NCI-H1436 (cell line): ENCODE results near the gene CPAMD8.
"Not testable (repeated sequence)": the region's sequence is repeated elsewhere in the genome, so short reads cannot be mapped to it uniquely, and the experiment has no call there.

ENCODE experiments used
- DNase-seq: peaks from one replicate; lab custom pipeline; 2025; lab: John Stamatoyannopoulos, UW

Gene CPAMD8

GRCh38 chr19:16946951-16947940, 79.4 kb downstream of the CPAMD8 start:
- DNase-seq: no peak

GRCh38 chr19:16945762-16946465, 80.7 kb downstream of the CPAMD8 start:
- DNase-seq: no peak

GRCh38 chr19:16945364-16945714, 81.3 kb downstream of the CPAMD8 start:
- no peak for DNase-seq

GRCh38 chr19:16944626-16945363, 81.8 kb downstream of the CPAMD8 start:
- no peak for DNase-seq

GRCh38 chr19:16943942-16944625, 82.5 kb downstream of the CPAMD8 start:
- no peak for DNase-seq

- DNase-seq: not testable (repeated sequence)
Observed at GRCh38 chr19:16943090-16943489, 83.5 kb downstream of the CPAMD8 start.

GRCh38 chr19:16942583-16942982, 84.0 kb downstream of the CPAMD8 start:
- DNase-seq: no peak

- DNase-seq: no peak
Observed at GRCh38 chr19:16940626-16941025, 86.0 kb downstream of the CPAMD8 start.

GRCh38 chr19:16940063-16940462, 86.5 kb downstream of the CPAMD8 start:
- not testable (repeated sequence) for DNase-seq

GRCh38 chr19:16938211-16938610, 88.4 kb downstream of the CPAMD8 start:
- no peak for DNase-seq

- not testable (repeated sequence) for DNase-seq
Observed at GRCh38 chr19:16937796-16938195, 88.8 kb downstream of the CPAMD8 start.

GRCh38 chr19:16936901-16937300, 89.7 kb downstream of the CPAMD8 start:
- no peak for DNase-seq

- no peak for DNase-seq
Observed at GRCh38 chr19:16934489-16934888, 92.1 kb downstream of the CPAMD8 start.

- DNase-seq: no peak
Observed at GRCh38 chr19:16931306-16931705, 95.3 kb downstream of the CPAMD8 start.

GRCh38 chr19:16930753-16931152, 95.9 kb downstream of the CPAMD8 start:
- no peak for DNase-seq

- DNase-seq: no peak
Observed at GRCh38 chr19:16928916-16929315, 97.7 kb downstream of the CPAMD8 start.

- no peak for DNase-seq
Observed at GRCh38 chr19:16928351-16928750, 98.3 kb downstream of the CPAMD8 start.

GRCh38 chr19:16927883-16928282, 98.7 kb downstream of the CPAMD8 start:
- DNase-seq: no peak

- DNase-seq: no peak
Observed at GRCh38 chr19:16922949-16923348, 103.7 kb downstream of the CPAMD8 start.

- no peak for DNase-seq
Observed at GRCh38 chr19:16922592-16922934, 104.0 kb downstream of the CPAMD8 start.

- no peak for DNase-seq
Observed at GRCh38 chr19:16921766-16922591, 104.6 kb downstream of the CPAMD8 start.
